Astrocyte of the cerebellum (primary cell): Measurements from ENCODE around the gene TFB2M.

Experiments
- DNase-seq: peaks from one replicate; pipeline ENCODE4 v3.0.0-alpha.2; 2011; ENCODE audit warnings: low read depth
- H3K4me3 ChIP-seq: 2 replicates; pipeline ENCODE4 v1.5.1; 2011; ENCODE audit warnings: mild to moderate bottlenecking, low read depth, low read length, moderate library complexity
- CTCF ChIP-seq: IDR thresholded peaks from 2 replicates; pipeline ENCODE4 v1.5.1; 2012; ENCODE audit warnings: low read length, low read depth, moderate library complexity, mild to moderate bottlenecking; ENCODE audit errors: missing control alignments
- in situ Hi-C: cut with HindIII; loops from 2 replicates; pipeline ENCODE4 v1.10.0; 2017; ENCODE audit warnings: low sequenced_read_pairs

TFB2M gene

DNA sequence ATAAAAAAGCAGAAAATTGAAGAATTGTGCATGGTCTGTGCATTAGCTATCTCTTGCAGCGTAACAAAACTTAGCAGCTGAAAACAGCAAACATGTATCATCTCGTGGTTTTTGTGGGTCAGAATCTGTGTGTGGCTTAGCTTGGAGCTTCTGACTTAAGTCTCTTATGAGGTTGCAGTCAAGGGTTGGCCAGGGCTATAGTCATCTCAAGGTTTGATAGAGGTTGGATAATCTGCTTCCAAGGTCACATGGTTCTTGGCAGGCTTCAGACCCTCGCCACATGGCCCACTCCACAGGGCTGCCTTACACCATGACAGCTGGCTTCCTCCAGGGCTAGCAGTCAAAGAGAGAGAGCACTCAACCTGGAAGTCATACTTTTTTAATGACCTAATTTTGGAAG lies 36.1 kb upstream of the TFB2M start:
- no peak for TF ChIP-seq CTCF
- DNase-seq = peak; percentile 45
- H3K4me3 ChIP-seq = no peak overlapping the region
- in situ Hi-C loops = no loop called here

DNA sequence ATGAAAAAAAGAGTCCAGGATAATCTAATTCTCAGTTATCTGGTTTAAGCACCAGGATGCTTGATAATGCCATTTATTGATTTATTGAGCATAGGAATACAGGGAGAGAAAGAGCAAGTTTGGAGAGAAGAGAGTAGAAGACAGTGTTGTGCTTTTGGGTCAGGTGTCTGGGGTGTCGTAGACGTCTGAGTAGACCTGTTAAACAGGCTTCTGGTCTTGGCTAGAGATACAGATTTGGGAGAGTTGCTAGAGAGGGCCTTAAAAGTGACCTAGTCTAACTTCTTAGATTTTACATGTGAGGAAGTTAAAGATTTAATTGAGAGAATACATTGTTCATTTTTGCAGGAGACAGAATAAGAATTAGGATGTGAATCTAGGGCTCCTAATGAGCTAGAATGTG lies 34.5 kb upstream of the TFB2M start:
- H3K4me3 ChIP-seq = no peak overlapping the region
- DNase-seq = no peak
- TF ChIP-seq CTCF = no peak
- in situ Hi-C loops = no loop called here

- in situ Hi-C loops = no loop called here
- DNase-seq = no peak
- TF ChIP-seq CTCF = no peak
- H3K4me3 ChIP-seq = no peak overlapping the region
Measured at GRCh38 chr1:246599315-246599714, 33.3 kb upstream of the TFB2M start.

- in situ Hi-C loops = no loop called here
Measured at GRCh38 chr1:246597971-246598370, 31.9 kb upstream of the TFB2M start.

DNA sequence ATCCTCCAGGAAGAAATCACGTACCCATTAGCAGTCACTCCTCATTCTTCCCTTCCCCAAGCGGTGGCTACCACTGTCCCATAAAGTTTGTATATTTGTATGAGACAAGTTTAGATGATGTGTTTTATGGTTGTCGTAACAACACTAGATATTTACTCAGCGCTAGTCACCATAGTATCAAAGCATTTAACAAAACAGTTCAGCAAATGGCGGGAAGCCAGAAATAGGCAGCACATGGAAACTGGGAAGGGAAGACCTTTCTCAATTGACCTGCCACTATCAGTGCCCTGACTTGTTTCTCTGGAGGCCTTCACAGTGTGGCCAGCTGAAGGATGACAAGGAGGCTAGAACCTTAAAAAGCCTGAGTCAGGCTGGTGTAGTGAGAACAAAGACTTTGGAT lies 31.3 kb upstream of the TFB2M start:
- peak; percentile 52 for DNase-seq
- in situ Hi-C loops = no loop called here
- no peak for TF ChIP-seq CTCF
- H3K4me3 ChIP-seq = no peak overlapping the region

More at GRCh38 chr1:246597971-246598370, 31.9 kb upstream of the TFB2M start:
- DNase-seq = no peak
- TF ChIP-seq CTCF = no peak
- no peak overlapping the region for H3K4me3 ChIP-seq

- in situ Hi-C loops = no loop called here
- no peak for TF ChIP-seq CTCF
- DNase-seq = no peak
Measured at GRCh38 chr1:246595146-246595545, 29.1 kb upstream of the TFB2M start.

GRCh38 chr1:246592695-246593094 lies 26.6 kb upstream of the TFB2M start:
- no peak overlapping the region for H3K4me3 ChIP-seq

More at GRCh38 chr1:246595146-246595545, 29.1 kb upstream of the TFB2M start:
- no peak overlapping the region for H3K4me3 ChIP-seq

More at GRCh38 chr1:246592695-246593094, 26.6 kb upstream of the TFB2M start:
- no peak for TF ChIP-seq CTCF
- in situ Hi-C loops = no loop called here
- peak; percentile 97 for DNase-seq
